Subcutaneous adipose tissue (tissue), 4 donors: ENCODE results near the gene SYPL1. TPM values are rescaled to one million over a fixed set of nuclear protein-coding genes. Genes with fewer than 3 reads are reported as not detected.

ENCODE experiments used
- total RNA-seq, 4 donors: library from RNA; depleted of rRNA; stranded (reverse); fragments of >200 nt; gene quantifications; one replicate each; pipeline ENCODE4 v1.1.0, GENCODE V29; 2016
- TF ChIP-seq, protein P1 (sequence below): fragments of 450-650 bp; IDR thresholded peaks from one replicate; pipeline ENCODE4 v1.5.1; 2016; ENCODE audit warnings: low read depth, mild to moderate bottlenecking, control low read depth, antibody characterized with exemption, moderate library complexity

SYPL1 gene
- total RNA-seq, 4 donors from 2014 or later, result 85.2 to 136 (median 92.4) TPM

GRCh38 chr7:106100863-106101629, 11.1 kb downstream of the SYPL1 start:
- TF ChIP-seq, protein P1, sequence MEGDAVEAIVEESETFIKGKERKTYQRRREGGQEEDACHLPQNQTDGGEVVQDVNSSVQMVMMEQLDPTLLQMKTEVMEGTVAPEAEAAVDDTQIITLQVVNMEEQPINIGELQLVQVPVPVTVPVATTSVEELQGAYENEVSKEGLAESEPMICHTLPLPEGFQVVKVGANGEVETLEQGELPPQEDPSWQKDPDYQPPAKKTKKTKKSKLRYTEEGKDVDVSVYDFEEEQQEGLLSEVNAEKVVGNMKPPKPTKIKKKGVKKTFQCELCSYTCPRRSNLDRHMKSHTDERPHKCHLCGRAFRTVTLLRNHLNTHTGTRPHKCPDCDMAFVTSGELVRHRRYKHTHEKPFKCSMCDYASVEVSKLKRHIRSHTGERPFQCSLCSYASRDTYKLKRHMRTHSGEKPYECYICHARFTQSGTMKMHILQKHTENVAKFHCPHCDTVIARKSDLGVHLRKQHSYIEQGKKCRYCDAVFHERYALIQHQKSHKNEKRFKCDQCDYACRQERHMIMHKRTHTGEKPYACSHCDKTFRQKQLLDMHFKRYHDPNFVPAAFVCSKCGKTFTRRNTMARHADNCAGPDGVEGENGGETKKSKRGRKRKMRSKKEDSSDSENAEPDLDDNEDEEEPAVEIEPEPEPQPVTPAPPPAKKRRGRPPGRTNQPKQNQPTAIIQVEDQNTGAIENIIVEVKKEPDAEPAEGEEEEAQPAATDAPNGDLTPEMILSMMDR, result no peak

DNA sequence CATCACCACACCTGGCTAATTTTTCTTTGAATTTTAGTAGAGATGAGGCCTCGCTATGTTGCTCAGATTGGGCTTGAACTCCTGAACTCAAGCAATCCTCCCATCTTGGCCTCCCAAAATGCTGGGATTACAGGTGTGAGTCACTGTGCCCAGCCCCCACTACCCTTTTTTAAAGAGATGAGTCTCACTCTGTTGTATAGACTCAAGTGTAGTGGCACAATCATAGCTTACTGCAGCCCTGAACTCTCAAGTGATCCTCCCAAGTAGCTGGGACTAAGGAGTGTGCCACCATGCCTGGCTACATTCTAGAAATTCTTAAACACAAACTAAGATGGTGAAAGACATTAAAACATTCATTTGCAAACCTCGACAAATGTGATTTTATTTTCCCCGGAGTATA, 12.6 kb downstream of the SYPL1 start:
- TF ChIP-seq, protein P1, result no peak

DNA sequence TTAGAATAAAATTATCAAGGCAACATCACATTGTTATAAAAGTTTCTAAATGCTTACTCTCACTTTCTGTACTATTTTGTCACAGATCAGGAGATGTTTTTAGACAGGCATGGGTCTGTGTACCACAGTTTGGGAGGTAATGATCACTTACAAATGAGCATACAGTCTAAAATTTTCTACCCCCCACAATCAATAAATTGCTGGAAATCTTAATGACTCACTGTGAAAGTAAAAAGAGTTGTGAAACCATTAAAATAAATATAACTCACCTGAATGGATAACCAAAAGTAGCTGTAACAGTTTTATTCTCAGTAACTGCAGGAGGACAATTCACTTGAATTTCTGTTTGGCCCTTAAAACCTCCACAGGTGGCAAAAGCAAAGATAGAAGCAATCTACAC, 13.2 kb downstream of the SYPL1 start:
- TF ChIP-seq, protein P1, result no peak

DNA sequence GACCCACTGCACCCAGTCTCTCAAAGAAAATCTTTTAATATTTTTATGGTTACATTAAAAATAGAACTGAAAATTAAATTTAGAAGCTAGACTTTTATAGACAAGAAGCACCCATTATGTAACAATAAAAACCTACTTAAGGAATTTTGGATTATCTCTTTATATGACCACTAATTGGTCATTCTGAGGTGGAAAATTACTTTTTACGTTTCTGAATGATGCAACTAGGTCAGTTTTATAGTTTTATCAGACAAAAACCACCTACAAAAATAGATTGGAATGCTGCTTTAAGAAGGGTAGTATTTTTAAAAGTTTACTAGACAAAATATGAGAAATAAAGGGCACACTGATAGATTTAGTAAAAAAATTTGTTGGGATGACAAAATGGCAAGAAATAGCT, 16.5 kb downstream of the SYPL1 start:
- TF ChIP-seq, protein P1, result no peak

DNA sequence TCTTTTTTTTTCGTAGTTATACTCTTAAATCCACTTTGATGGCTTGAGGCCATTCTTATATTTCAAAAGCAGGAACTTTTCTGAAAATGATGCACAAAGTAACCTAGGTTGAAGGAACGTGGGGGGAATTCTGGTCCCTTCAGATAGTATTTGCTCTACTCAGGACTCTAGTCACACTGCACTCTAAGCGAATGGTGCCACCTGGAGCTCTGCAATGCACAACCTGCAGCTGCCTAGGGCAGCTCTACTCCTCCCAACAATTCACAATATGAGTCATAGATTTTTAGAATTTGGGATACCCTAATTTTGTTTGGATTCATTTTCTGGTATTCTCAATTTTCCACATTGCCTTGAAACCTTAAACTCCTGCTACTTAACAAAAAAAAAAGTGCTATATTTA, 17.3 kb downstream of the SYPL1 start:
- TF ChIP-seq, protein P1, result no peak

DNA sequence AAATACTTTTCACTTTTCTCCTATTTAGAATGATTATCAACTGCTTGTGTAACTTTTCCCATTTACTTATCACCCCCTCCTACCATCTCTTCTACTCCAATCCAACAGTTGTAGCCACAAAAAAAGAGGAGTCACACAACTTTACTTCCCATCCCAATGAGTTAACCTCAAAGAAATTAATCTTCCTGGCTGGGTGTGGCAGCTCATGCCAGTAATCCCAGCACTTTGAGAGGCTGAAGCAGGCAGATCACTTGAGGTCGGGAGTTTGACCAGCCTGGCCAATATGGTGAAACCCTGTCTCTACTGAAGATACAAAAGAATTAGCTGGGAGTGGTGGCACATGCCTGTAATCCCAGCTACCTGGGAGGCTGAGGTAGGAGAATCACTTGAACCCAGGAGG, 19.9 kb downstream of the SYPL1 start:
- TF ChIP-seq, protein P1, result no peak

DNA sequence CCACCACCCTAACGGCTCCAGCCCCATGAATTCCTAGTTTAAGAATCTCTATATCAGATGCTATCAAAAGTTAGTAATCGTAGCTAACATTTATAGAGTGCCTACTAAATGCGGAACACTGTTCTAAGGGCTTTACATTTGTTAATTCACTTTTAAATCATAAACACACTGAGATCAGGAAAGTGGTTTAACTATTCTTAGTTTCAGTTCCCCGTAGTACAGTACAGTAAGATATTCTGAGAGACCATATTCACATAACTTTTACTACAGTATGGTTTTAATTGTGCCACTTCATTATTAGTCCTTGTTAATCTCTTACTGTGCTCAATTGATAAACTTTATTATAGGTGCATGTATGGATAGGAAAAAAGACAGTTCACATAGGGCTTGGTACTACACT, 22.5 kb downstream of the SYPL1 start:
- TF ChIP-seq, protein P1, result no peak
